Activated T-cell treated with anti-CD3 and anti-CD28 coated beads for 48 hours (primary cell): ENCODE measurements around the gene NUMBL.
"Not testable (repeated sequence)": the region's sequence is repeated elsewhere in the genome, so short reads cannot be mapped to it uniquely, and the experiment has no call there.

Source experiments
- DNase-seq: peaks from one replicate; pipeline ENCODE4 v3.0.0-alpha.2; 2020; ENCODE audit warnings: low read depth

NUMBL gene

GRCh38 chr19:40627486-40628279, 62.8 kb downstream of the NUMBL start:
- DNase-seq = no peak

GRCh38 chr19:40626918-40627317, 63.5 kb downstream of the NUMBL start:
- DNase-seq = no peak

GRCh38 chr19:40625406-40626120, 64.9 kb downstream of the NUMBL start:
- no peak for DNase-seq

GRCh38 chr19:40624369-40625153, 65.9 kb downstream of the NUMBL start:
- DNase-seq = not testable (repeated sequence)

GRCh38 chr19:40623403-40624251, 66.8 kb downstream of the NUMBL start:
- DNase-seq = no peak

GRCh38 chr19:40622773-40623075, 67.7 kb downstream of the NUMBL start:
- DNase-seq = no peak

GRCh38 chr19:40621966-40622772, 68.3 kb downstream of the NUMBL start:
- no peak for DNase-seq

GRCh38 chr19:40621283-40621682, 69.2 kb downstream of the NUMBL start:
- no peak for DNase-seq

GRCh38 chr19:40620161-40620485, 70.3 kb downstream of the NUMBL start:
- no peak for DNase-seq

- DNase-seq = no peak
Observed at GRCh38 chr19:40619333-40620160, 70.9 kb downstream of the NUMBL start.

- no peak for DNase-seq
Observed at GRCh38 chr19:40617961-40618360, 72.5 kb downstream of the NUMBL start.

GRCh38 chr19:40616941-40617340, 73.5 kb downstream of the NUMBL start:
- no peak for DNase-seq

- DNase-seq = no peak
Observed at GRCh38 chr19:40616178-40616577, 74.3 kb downstream of the NUMBL start.
